Parathyroid adenoma (tissue), 2 donors: ENCODE data around the gene MAP7.

Experiments used
- H2AFZ ChIP-seq: fragments of 300-600 bp; sonication (generic); one replicate; pipeline ENCODE4 v1.7.0; 2017; ENCODE audit warnings: antibody characterized with exemption, mild to moderate bottlenecking
- H3K27ac ChIP-seq: fragments of 300-600 bp; sonication (generic); one replicate; pipeline ENCODE4 v1.7.0; 2017
- H3K27me3 ChIP-seq: fragments of 300-600 bp; sonication (generic); one replicate; pipeline ENCODE4 v1.7.0; 2017; ENCODE audit warnings: low read length; ENCODE audit not compliant: control insufficient read depth, insufficient read depth
- H3K36me3 ChIP-seq: fragments of 300-600 bp; sonication (generic); one replicate; pipeline ENCODE4 v1.7.0; 2017; ENCODE audit warnings: low read length; ENCODE audit not compliant: control insufficient read depth, insufficient read depth
- H3K4me1 ChIP-seq: fragments of 300-600 bp; sonication (generic); one replicate; pipeline ENCODE4 v1.7.0; 2017; ENCODE audit warnings: control low read depth
- H3K4me2 ChIP-seq: fragments of 300-600 bp; sonication (generic); one replicate; pipeline ENCODE4 v1.7.0; 2017; ENCODE audit warnings: low read length
- H3K4me3 ChIP-seq: fragments of 300-600 bp; sonication (generic); one replicate; pipeline ENCODE4 v1.7.0; 2017; ENCODE audit warnings: low read depth, low read length
- H3K79me2 ChIP-seq: fragments of 300-600 bp; sonication (generic); one replicate; pipeline ENCODE4 v1.7.0; 2017; ENCODE audit warnings: control low read depth
- H3K9ac ChIP-seq: fragments of 300-600 bp; sonication (generic); one replicate; pipeline ENCODE4 v1.7.0; 2017; ENCODE audit warnings: mild to moderate bottlenecking
- H3K9me3 ChIP-seq: fragments of 300-600 bp; sonication (generic); one replicate; pipeline ENCODE4 v1.7.0; 2017; ENCODE audit warnings: low read length; ENCODE audit not compliant: control insufficient read depth
- TF ChIP-seq, protein P1 (sequence below): fragments of 300-600 bp; sonication (generic); IDR thresholded peaks from one replicate; pipeline ENCODE4 v1.7.0; 2017; ENCODE audit warnings: antibody characterized with exemption, mild to moderate bottlenecking
- donor health status: primary hyperparathyroidism.

Gene MAP7

GRCh38 chr6:136464148-136464547, 86.1 kb downstream of the MAP7 start:
- no peaks in the 10 kb centered on the region for H3K27me3 ChIP-seq
- no peak overlapping the region for H2AFZ ChIP-seq
- H3K36me3 ChIP-seq, result no peaks in the 10 kb centered on the region
- peaks cover 5% of the 10 kb centered on the region for H3K79me2 ChIP-seq
- H3K9ac ChIP-seq, result no peak overlapping the region
- H3K9me3 ChIP-seq, result no peaks in the 10 kb centered on the region
- H3K4me2 ChIP-seq, result no peak overlapping the region
- H3K4me3 ChIP-seq, result no peak overlapping the region
- H3K27ac ChIP-seq, result no peak overlapping the region
- TF ChIP-seq, protein P1, sequence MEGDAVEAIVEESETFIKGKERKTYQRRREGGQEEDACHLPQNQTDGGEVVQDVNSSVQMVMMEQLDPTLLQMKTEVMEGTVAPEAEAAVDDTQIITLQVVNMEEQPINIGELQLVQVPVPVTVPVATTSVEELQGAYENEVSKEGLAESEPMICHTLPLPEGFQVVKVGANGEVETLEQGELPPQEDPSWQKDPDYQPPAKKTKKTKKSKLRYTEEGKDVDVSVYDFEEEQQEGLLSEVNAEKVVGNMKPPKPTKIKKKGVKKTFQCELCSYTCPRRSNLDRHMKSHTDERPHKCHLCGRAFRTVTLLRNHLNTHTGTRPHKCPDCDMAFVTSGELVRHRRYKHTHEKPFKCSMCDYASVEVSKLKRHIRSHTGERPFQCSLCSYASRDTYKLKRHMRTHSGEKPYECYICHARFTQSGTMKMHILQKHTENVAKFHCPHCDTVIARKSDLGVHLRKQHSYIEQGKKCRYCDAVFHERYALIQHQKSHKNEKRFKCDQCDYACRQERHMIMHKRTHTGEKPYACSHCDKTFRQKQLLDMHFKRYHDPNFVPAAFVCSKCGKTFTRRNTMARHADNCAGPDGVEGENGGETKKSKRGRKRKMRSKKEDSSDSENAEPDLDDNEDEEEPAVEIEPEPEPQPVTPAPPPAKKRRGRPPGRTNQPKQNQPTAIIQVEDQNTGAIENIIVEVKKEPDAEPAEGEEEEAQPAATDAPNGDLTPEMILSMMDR, result no peak
- H3K4me1 ChIP-seq, result no peaks in the 10 kb centered on the region

DNA sequence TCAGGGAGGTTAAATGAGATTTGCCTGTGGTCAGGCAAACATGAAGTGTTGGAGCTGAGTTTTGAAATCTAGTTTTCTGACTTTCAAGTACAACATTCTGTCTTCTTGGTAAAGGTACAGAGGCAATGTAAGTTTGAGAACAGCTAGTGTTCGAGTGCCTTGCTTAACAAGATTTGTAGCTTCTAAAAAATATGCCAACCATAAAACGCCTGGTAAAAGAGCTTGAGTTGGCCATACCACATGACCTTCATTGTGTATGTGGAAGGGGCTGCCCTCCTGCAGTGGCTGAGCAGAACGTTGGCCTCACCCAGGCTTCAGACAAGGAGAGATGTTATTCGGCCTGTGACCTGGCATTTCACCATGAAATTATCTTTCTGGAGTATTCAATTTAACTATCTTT, 86.5 kb downstream of the MAP7 start:
- no peak overlapping the region for H3K9ac ChIP-seq
- H3K27ac ChIP-seq, result no peak overlapping the region
- no peak overlapping the region for H3K4me3 ChIP-seq

DNA sequence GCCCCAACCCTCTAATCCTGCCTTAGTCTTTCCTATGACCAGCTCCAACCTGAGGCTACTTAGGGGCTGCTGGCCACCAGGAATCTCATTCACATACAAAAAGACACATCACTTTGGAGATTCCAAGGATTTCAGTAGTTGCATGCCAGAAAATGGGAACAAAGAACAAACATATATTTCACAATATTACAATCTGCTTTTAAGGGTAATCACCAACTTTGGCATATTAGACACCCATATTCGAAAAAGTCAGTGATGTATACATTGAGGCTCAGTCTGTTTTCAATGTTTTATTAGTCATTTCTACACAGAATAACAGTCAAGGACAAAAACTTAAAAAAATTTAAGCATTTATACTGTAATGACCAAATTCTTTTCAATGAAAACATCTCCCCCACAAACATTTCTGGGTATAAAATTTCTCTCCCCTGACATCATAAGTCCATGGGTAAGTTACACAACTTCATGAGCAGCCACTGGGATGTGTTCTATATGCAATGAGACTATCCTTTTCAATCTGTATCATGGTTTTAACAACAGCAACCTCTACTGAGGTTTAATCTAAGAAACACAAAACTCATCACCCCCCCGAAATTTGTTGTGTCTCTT, 103.5 kb downstream of the MAP7 start:
- H3K27me3 ChIP-seq, result no peaks in the 10 kb centered on the region
- H3K4me3 ChIP-seq, result no peak overlapping the region
- no peak overlapping the region for H3K9ac ChIP-seq
- H3K79me2 ChIP-seq, result peaks cover 34% of the 10 kb centered on the region
- TF ChIP-seq, protein P1, result no peak
- H2AFZ ChIP-seq, result no peak overlapping the region
- H3K4me2 ChIP-seq, result no peak overlapping the region
- H3K9me3 ChIP-seq, result no peaks in the 10 kb centered on the region
- H3K36me3 ChIP-seq, result no peaks in the 10 kb centered on the region
- H3K4me1 ChIP-seq, result peaks cover 3% of the 10 kb centered on the region
- H3K27ac ChIP-seq, result no peak overlapping the region

More for the DNA sequence above, 86.5 kb downstream of the MAP7 start:
- Histone ChIP-seq H3K79me2 (peaks cover 8% of the 10 kb centered on the region), H3K27me3 (no peaks in the 10 kb centered on the region), H3K9me3 (no peaks in the 10 kb centered on the region), H2AFZ (no peak overlapping the region), H3K4me1 (no peaks in the 10 kb centered on the region), H3K4me2 (no peak overlapping the region), H3K36me3 (no peaks in the 10 kb centered on the region)
- TF ChIP-seq, protein P1, result no peak

- Histone ChIP-seq H3K4me2 (no peak overlapping the region), H3K36me3 (no peaks in the 10 kb centered on the region), H3K9ac (no peak overlapping the region), H3K79me2 (peaks cover 28% of the 10 kb centered on the region), H3K4me3 (no peak overlapping the region), H3K27ac (no peak overlapping the region), H3K4me1 (peaks cover 3% of the 10 kb centered on the region), H2AFZ (no peak overlapping the region), H3K9me3 (no peaks in the 10 kb centered on the region), H3K27me3 (no peaks in the 10 kb centered on the region)
- TF ChIP-seq, protein P1, result no peak
These were observed 104.1 kb downstream of the MAP7 start for GRCh38 chr6:136446145-136446544.

DNA sequence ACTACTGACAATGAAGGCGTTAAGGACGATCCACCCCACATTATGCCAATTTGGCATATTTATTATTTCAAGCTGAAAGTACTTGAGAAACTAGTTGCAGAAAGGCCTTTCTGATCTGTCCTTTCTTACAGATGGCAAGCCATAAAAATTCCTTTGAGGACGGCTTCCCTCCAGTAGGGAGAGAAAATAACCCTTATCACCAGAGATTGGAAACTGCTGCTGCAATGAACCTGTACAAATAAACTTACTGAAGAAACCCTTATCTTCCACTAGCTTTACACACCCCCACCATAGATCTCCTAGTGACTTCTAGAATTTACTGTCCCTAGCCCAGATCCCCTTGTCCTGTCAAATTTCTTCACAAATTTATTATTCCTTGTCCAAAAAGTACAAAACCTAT, 105.2 kb downstream of the MAP7 start:
- Histone ChIP-seq H3K4me3 (no peak overlapping the region), H3K9ac (no peak overlapping the region), H2AFZ (no peak overlapping the region), H3K4me2 (no peak overlapping the region), H3K36me3 (no peaks in the 10 kb centered on the region), H3K79me2 (peaks cover 23% of the 10 kb centered on the region), H3K4me1 (peaks cover 3% of the 10 kb centered on the region), H3K27me3 (no peaks in the 10 kb centered on the region), H3K27ac (no peak overlapping the region), H3K9me3 (no peaks in the 10 kb centered on the region)
- TF ChIP-seq, protein P1, result no peak
